CD14-positive monocyte (primary cell): Measurements from ENCODE around the gene SLC25A42. TPM values are rescaled to one million over a fixed set of nuclear protein-coding genes. Genes with fewer than 3 reads are reported as not detected.

Experiments used
- DNase-seq, 3 donors: peaks; one replicate each; pipeline ENCODE4 v3.0.0-alpha.2; 2011 to 2022
- H2AFZ ChIP-seq: 2 replicates; pipeline ENCODE4 v1.6.0; 2012; ENCODE audit warnings: mild to moderate bottlenecking, low read depth, low read length, inconsistent platforms; ENCODE audit not compliant: insufficient read depth, poor library complexity, severe bottlenecking
- H3K27ac ChIP-seq, 2 donors: 1 replicate in 1 of 2; 2 replicates in 1 of 2; pipeline ENCODE4 v1.5.1; 2012 to 2013; ENCODE audit warnings: low read length in 2 of 2, control low read depth in 1 of 2, inconsistent platforms in 1 of 2, low read depth in 1 of 2, mild to moderate bottlenecking in 1 of 2
- H3K27me3 ChIP-seq, 2 donors: one replicate each; pipeline versions ENCODE4 v1.6.0 to v1.6.1; 2011 to 2013; ENCODE audit warnings: low read length in 2 of 2; ENCODE audit not compliant: control insufficient read depth in 2 of 2, insufficient read depth in 2 of 2
- H3K36me3 ChIP-seq, 2 donors: replicated peaks in 1 of 2; 1 replicate in 1 of 2; 2 replicates in 1 of 2; pipeline versions ENCODE4 v1.5.1 to v1.6.1; 2012 to 2013; ENCODE audit warnings: low read length in 2 of 2, control low read depth in 1 of 2, inconsistent platforms in 1 of 2, mild to moderate bottlenecking in 1 of 2; ENCODE audit not compliant: insufficient read depth in 2 of 2, control insufficient read depth in 1 of 2
- H3K4me1 ChIP-seq, 2 donors: 1 replicate in 1 of 2; 2 replicates in 1 of 2; pipeline versions ENCODE4 v1.5.1 to v1.6.1; 2012 to 2013; ENCODE audit warnings: low read length in 2 of 2, control low read depth in 1 of 2, inconsistent platforms in 1 of 2, mild to moderate bottlenecking in 1 of 2, moderate library complexity in 1 of 2; ENCODE audit not compliant: insufficient read depth in 2 of 2, control insufficient read depth in 1 of 2
- H3K4me2 ChIP-seq: replicated peaks from 2 replicates; pipeline ENCODE3; 2012; ENCODE audit warnings: low read length, moderate library complexity, mild to moderate bottlenecking; ENCODE audit not compliant: poor library complexity, severe bottlenecking; ENCODE audit errors: extremely low read depth
- H3K4me3 ChIP-seq, 3 experiments: fragments of 200-600 bp in 1 of 3; sonication (generic) in 1 of 3; replicated peaks in 1 of 3; 1 replicate in 2 of 3; 2 replicates in 1 of 3; pipeline ENCODE4 v1.5.1; 2011 to 2013; ENCODE audit warnings: low read length in 3 of 3, mild to moderate bottlenecking in 3 of 3, control low read depth in 2 of 3, low read depth in 2 of 3, inconsistent platforms in 1 of 3, moderate library complexity in 1 of 3
- H3K79me2 ChIP-seq: 2 replicates; pipeline ENCODE4 v1.6.0; 2012; ENCODE audit warnings: mild to moderate bottlenecking, control low read depth, inconsistent platforms, low read length, moderate library complexity; ENCODE audit not compliant: insufficient read depth
- H3K9ac ChIP-seq: 2 replicates; pipeline ENCODE4 v1.6.0; 2017; ENCODE audit warnings: low read length, mild to moderate bottlenecking; ENCODE audit not compliant: insufficient read depth, poor library complexity, severe bottlenecking
- H3K9me3 ChIP-seq, 2 donors: replicated peaks in 1 of 2; 1 replicate in 1 of 2; 2 replicates in 1 of 2; pipeline versions ENCODE4 v1.5.1 to v1.6.1; 2012 to 2013; ENCODE audit warnings: low read length in 2 of 2, control low read depth in 1 of 2; ENCODE audit not compliant: control insufficient read depth in 1 of 2, insufficient read depth in 1 of 2
- H4K20me1 ChIP-seq: 2 replicates; pipeline ENCODE4 v1.6.0; 2012; ENCODE audit warnings: mild to moderate bottlenecking, low read length, control low read depth, moderate library complexity; ENCODE audit not compliant: insufficient read depth
- H3K27ac Mint-ChIP-seq, 7 donors: one replicate each; pipeline ENCODE4 v1.8.0; 2020; ENCODE audit warnings: mild to moderate bottlenecking in 7 of 7, mixed read lengths in 7 of 7, moderate library complexity in 6 of 7, inconsistent platforms in 2 of 7
- H3K27me3 Mint-ChIP-seq, 3 donors: one replicate each; pipeline ENCODE4 v1.8.0; 2021 to 2022; ENCODE audit warnings: low read depth in 3 of 3, mild to moderate bottlenecking in 3 of 3, mixed read lengths in 3 of 3, moderate library complexity in 3 of 3, inconsistent platforms in 1 of 3
- H3K36me3 Mint-ChIP-seq, 2 donors: one replicate each; pipeline ENCODE4 v1.8.0; 2020; ENCODE audit warnings: mixed read lengths in 2 of 2, inconsistent platforms in 1 of 2, mild to moderate bottlenecking in 1 of 2
- H3K4me1 Mint-ChIP-seq: one replicate; pipeline ENCODE4 v1.8.0; 2020; ENCODE audit warnings: mild to moderate bottlenecking, mixed read lengths
- H3K4me3 Mint-ChIP-seq, 2 donors: one replicate each; pipeline ENCODE4 v1.8.0; 2020; ENCODE audit warnings: mild to moderate bottlenecking in 2 of 2, mixed read lengths in 2 of 2, moderate library complexity in 1 of 2
- H3K9me3 Mint-ChIP-seq, 7 donors: one replicate each; pipeline ENCODE4 v1.8.0; 2020 to 2022; ENCODE audit warnings: mixed read lengths in 7 of 7, mild to moderate bottlenecking in 6 of 7, moderate library complexity in 6 of 7, inconsistent platforms in 2 of 7
- WGBS: methylation state at CpG from one replicate; pipeline ENCODE4 v1.1.5; 2013; ENCODE audit warnings: missing lambda C conversion rate; ENCODE audit not compliant: insufficient coverage; 5-methylcytosine and 5-hydroxymethylcytosine counted together
- intact Hi-C, 2 donors: fragments of 100-400 bp; cut with micrococcal nuclease; formaldehyde crosslinking; loops; one replicate each; pipeline versions ENCODE4 v1.15.0 to v1.15.1; 2023
- polyA plus RNA-seq, 3 donors: library from polyadenylated mRNA; depleted of rRNA in 1 of 3; unstranded in 2 of 3; stranded (reverse) in 1 of 3; fragments of 300-500 nt in 2 of 3; fragments of >200 nt in 1 of 3; fragmentation: Illumina TruSeq in 2 of 3; gene quantifications; 1 replicate in 2 of 3; 2 replicates in 1 of 3; pipeline ENCODE4 v1.2.3, GENCODE V29; 2012 to 2021
- TF ChIP-seq, protein P1 (sequence below): fragments of 200-600 bp; IDR thresholded peaks from one replicate; pipeline ENCODE4 v1.8.0; 2022; ENCODE audit warnings: antibody characterized with exemption, mild to moderate bottlenecking

SLC25A42 gene
- polyA plus RNA-seq, 3 donors = 0.68 to 3.1 (median 1.1) TPM

- Histone ChIP-seq H3K4me3 (no peak overlapping the region), H2AFZ (no peak overlapping the region), H3K4me2 (no peak overlapping the region), H3K36me3 (no peaks in the 10 kb centered on the region), H3K27ac (no peak overlapping the region), H3K27me3 (peaks cover 0 to 3% of the 10 kb centered on the region in 2 donors), H4K20me1 (no peaks in the 10 kb centered on the region), H3K4me1 (peaks cover 0 to 8% of the 10 kb centered on the region in 2 donors), H3K9me3 (no peaks in the 10 kb centered on the region), H3K79me2 (no peaks in the 10 kb centered on the region), H3K9ac (no peak overlapping the region)
- peaks cover 0 to 3% (median 0%) of the 10 kb centered on the region in 7 donors for H3K9me3 Mint-ChIP-seq
- H3K4me1 Mint-ChIP-seq = peaks cover 7% of the 10 kb centered on the region
- no peak overlapping the region for H3K27ac Mint-ChIP-seq
- TF ChIP-seq, protein P1, sequence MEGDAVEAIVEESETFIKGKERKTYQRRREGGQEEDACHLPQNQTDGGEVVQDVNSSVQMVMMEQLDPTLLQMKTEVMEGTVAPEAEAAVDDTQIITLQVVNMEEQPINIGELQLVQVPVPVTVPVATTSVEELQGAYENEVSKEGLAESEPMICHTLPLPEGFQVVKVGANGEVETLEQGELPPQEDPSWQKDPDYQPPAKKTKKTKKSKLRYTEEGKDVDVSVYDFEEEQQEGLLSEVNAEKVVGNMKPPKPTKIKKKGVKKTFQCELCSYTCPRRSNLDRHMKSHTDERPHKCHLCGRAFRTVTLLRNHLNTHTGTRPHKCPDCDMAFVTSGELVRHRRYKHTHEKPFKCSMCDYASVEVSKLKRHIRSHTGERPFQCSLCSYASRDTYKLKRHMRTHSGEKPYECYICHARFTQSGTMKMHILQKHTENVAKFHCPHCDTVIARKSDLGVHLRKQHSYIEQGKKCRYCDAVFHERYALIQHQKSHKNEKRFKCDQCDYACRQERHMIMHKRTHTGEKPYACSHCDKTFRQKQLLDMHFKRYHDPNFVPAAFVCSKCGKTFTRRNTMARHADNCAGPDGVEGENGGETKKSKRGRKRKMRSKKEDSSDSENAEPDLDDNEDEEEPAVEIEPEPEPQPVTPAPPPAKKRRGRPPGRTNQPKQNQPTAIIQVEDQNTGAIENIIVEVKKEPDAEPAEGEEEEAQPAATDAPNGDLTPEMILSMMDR = no peak
- H3K36me3 Mint-ChIP-seq = peaks cover 0 to 2% of the 10 kb centered on the region in 2 donors
- WGBS = 100% methylated on average over 4 of the region's 9 CpGs
- intact Hi-C loops = no loop called here
- H3K4me3 Mint-ChIP-seq = no peak overlapping the region
- H3K27me3 Mint-ChIP-seq = peaks cover 7 to 15% (median 12%) of the 10 kb centered on the region in 3 donors
- DNase-seq = no peak
These were observed 48.3 kb downstream of the SLC25A42 start for GRCh38 chr19:19111967-19112580.

- no peak overlapping the region for H3K27ac Mint-ChIP-seq
- no peaks in the 10 kb centered on the region for H4K20me1 ChIP-seq
- no peaks in the 10 kb centered on the region for H3K9me3 ChIP-seq
- H3K36me3 Mint-ChIP-seq = peaks cover 0 to 2% of the 10 kb centered on the region in 2 donors
- WGBS = 63% methylated on average over 4 of the region's 7 CpGs
- peaks cover 7% of the 10 kb centered on the region for H3K4me1 Mint-ChIP-seq
- no peak overlapping the region for H2AFZ ChIP-seq
- H3K9ac ChIP-seq = no peak overlapping the region
- no peak overlapping the region for H3K4me2 ChIP-seq
- H3K27ac ChIP-seq = no peak overlapping the region
- H3K9me3 Mint-ChIP-seq = peaks cover 0 to 3% (median 0%) of the 10 kb centered on the region in 7 donors
- peaks cover 0 to 3% of the 10 kb centered on the region in 2 donors for H3K27me3 ChIP-seq
- peaks cover 7 to 15% (median 12%) of the 10 kb centered on the region in 3 donors for H3K27me3 Mint-ChIP-seq
- H3K4me3 Mint-ChIP-seq = no peak overlapping the region
- TF ChIP-seq, protein P1 = no peak
- intact Hi-C loops = no loop called here
- H3K79me2 ChIP-seq = no peaks in the 10 kb centered on the region
- DNase-seq = no peak
- H3K4me3 ChIP-seq = no peak overlapping the region
- H3K36me3 ChIP-seq = no peaks in the 10 kb centered on the region
- H3K4me1 ChIP-seq = peaks cover 0 to 8% of the 10 kb centered on the region in 2 donors
These were observed 49.3 kb downstream of the SLC25A42 start for GRCh38 chr19:19113040-19113626.
